Motor neuron (in vitro differentiated cells): ENCODE data around the gene HMGCLL1. TPM values are rescaled to one million over a fixed set of nuclear protein-coding genes. Genes with fewer than 3 reads are reported as not detected.
A peak's percentile ranks its signal among the peaks of the same experiment; 100 is the strongest.

ENCODE experiments used
- ATAC-seq, 8 experiments: fragments of 200-7000 bp; cut with Tn5 transposase; replicated peaks in 6 of 8; 2 replicates each; pipeline ENCODE4 v1.8.0; 2021; ENCODE audit warnings: mild to moderate bottlenecking in 8 of 8, moderate library complexity in 8 of 8
- H3K27ac ChIP-seq, 2 donors: fragments of 250-450 bp; sonication (Bioruptor Pico); 2 replicates each; pipeline ENCODE4 v1.9.0; 2021; ENCODE audit warnings: antibody characterized with exemption in 2 of 2, mild to moderate bottlenecking in 2 of 2, moderate library complexity in 1 of 2
- H3K4me1 ChIP-seq, 2 donors: fragments of 250-450 bp; sonication (Bioruptor Pico); replicated peaks in 1 of 2; 2 replicates each; pipeline ENCODE4 v1.6.1; 2021; ENCODE audit warnings: antibody characterized with exemption in 2 of 2, mild to moderate bottlenecking in 2 of 2, moderate library complexity in 1 of 2
- H3K4me3 ChIP-seq, 5 donors: fragments of 250-450 bp; sonication (Bioruptor Pico); 2 replicates each; pipeline ENCODE4 v1.9.0; 2021; ENCODE audit warnings: antibody characterized with exemption in 5 of 5, mild to moderate bottlenecking in 5 of 5, moderate library complexity in 4 of 5
- WGBS, 10 experiments: fragments of 450-650 bp; shearing (Covaris generic); methylation state at CpG; one replicate each; pipeline ENCODE4 v1.0.0; 2022; 5-methylcytosine and 5-hydroxymethylcytosine counted together
- in situ Hi-C, 9 experiments: fragments of 400-800 bp; cut with MboI; loops; one replicate each; pipeline ENCODE4 v1.15.0; 2021; ENCODE audit warnings: low sequenced_read_pairs in 9 of 9, low pct_unique_long_range_greater_than_20kb in 2 of 9; ENCODE audit not compliant: unreplicated experiment in 9 of 9
- total RNA-seq, 8 experiments: library from RNA; unstranded; fragments of 300-600 nt; gene quantifications; 2 replicates each; pipeline versions ENCODE4 v1.2.3 to v1.2.4, GENCODE V29; 2022

The HMGCLL1 gene
- total RNA-seq, 8 experiments from 2014 or later: 0.10 to 19.1 (median 13.2) TPM; not detected in 1

DNA sequence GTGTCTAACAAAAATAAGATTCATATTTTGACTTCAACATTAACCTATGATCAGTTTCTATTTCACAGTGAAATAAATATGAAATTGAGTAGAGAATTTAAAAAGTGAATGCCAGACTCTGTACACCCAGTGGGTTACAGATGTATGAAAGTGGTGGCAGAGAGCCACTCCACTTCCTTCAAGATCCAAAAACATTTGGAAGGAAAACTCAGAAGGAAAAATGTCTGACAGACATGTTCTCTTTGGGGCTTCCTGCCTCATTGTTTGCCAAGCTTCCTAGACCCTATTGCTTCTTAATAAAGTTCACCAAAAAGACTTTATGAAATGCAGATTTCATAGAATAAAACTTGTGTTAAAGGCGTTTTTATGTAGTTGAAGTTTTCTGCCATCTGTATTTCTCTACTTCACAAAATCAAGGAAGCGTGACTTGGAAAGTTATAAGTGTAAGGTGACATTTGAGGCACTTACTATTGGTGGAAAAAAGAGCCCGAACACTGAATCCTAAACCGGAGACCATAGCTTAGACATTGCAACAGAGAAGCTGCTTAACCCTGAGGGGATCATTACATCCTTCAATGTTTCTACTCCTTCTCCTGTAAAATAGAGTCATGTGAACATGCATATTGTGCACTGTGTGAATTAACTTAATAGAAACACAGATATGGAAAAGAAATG lies 12.8 kb downstream of the HMGCLL1 start:
- in situ Hi-C loops: no loop called here
- H3K4me3 ChIP-seq: no peak overlapping the region
- WGBS, 10 experiments: 13 to 91% (median 77%) methylated on average over 1 to 4 of the region's 4 CpGs

DNA sequence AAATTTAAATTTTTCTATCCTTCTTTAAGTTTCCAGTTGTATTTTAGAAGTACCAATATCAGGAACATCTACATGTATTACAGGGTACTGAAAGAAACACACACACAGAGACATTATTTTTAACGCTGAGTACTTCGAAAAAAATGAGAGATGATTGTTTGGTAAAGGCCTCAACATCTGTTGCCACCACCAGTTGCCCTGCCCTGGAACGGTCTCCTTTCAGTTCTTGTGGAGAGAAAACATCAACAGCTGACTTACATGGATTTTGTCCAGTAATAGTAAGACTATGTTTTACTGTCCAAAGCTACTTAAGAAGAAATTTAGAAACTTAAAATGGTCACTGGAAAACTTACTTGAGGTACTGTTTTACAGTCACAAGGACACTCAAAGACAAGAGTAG lies 16.7 kb downstream of the HMGCLL1 start:
- in situ Hi-C loops: no loop called here
- ATAC-seq: no peak
- 7 to 100% (median 95%) methylated on average over 3 of the region's 3 CpGs; no CpG with 5 or more reads in 2 of the 10 experiments for WGBS, 10 experiments
- Histone ChIP-seq H3K4me3 (no peak overlapping the region), H3K4me1 (no peaks in the 10 kb centered on the region), H3K27ac (no peak overlapping the region)

More for the DNA sequence above, 12.8 kb downstream of the HMGCLL1 start:
- ATAC-seq: no peak
- no peak overlapping the region for H3K27ac ChIP-seq
- no peaks in the 10 kb centered on the region for H3K4me1 ChIP-seq

DNA sequence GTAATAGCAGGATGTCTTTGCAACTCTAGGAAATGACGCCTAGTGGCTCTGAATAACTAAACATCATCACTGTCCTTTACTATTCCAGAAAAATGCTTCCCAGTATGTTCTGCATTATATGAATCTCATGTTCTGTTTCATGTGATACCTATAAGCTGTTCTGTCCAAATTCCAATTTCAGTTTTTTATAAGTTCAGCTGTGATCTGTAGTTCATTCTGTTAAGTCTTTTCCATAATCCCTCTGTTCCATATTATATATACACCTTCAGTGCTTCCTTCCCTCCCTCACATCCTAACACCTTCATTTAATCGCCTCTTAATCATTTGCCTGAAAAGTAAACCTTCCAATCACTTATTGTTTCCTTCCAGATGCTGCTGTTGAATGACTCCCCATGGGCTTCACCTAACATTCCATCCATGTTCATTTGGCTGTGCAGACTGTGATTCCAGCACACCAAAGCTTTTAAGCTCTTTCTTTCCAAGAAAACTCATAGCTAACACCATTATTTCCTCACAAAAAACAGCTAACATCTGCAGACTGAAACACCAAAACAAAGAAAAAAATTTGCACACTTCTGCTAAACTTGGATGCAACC lies 18.6 kb downstream of the HMGCLL1 start:
- no peak overlapping the region for H3K27ac ChIP-seq
- 0 to 94% (median 85%) methylated on average over 1 to 2 of the region's 2 CpGs for WGBS, 10 experiments
- no peak for ATAC-seq
- H3K4me3 ChIP-seq: no peak overlapping the region
- in situ Hi-C loops: no loop called here
- H3K4me1 ChIP-seq: no peaks in the 10 kb centered on the region

DNA sequence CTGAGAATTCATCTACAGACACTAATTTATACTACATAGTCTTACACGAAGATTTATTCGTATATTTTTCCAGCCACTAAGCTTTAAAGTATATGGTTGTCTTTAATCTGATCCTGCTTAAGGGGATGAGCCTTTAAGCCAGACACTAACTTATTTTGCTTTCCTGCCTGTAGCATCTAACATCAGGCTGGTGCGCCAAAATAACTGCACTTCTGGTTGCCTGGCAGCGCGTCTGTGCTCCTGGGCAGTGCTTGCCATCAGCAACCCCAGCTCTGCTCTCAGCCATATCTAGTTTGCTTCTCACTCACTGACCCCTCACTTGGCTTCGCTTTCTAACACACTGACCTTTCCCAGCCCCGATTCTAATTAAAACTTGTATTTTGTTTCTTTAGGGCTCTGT lies 21.8 kb downstream of the HMGCLL1 start:
- no peak overlapping the region for H3K27ac ChIP-seq
- peak in 1 of 8 experiments; percentile 66 for ATAC-seq
- no peak overlapping the region for H3K4me3 ChIP-seq
- in situ Hi-C loops: no loop called here
- 22 to 100% (median 81%) methylated on average over 1 to 5 of the region's 7 CpGs; no CpG with 5 or more reads in 1 of the 10 experiments for WGBS, 10 experiments
- H3K4me1 ChIP-seq: no peaks in the 10 kb centered on the region

DNA sequence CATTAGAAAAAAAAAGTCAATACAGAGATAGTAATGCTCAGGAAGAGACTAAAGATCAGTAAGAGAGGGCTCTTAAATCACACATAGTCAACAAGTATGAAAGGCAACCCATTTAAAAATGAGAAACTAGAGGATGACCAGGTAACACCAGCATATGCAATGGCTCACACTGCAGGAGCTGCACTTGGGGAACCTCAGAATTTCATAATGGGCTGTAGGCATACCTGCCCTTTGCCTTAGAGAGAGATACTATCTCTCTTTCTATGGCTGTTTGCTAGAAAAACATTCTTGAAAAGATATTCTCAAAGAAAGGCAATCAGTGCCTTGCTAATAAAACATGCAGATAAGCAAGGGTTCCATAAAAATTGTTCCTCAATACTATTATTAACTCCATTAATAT lies 33.2 kb downstream of the HMGCLL1 start:
- H3K4me3 ChIP-seq: no peak overlapping the region
- no peak for ATAC-seq
- in situ Hi-C loops: no loop called here

DNA sequence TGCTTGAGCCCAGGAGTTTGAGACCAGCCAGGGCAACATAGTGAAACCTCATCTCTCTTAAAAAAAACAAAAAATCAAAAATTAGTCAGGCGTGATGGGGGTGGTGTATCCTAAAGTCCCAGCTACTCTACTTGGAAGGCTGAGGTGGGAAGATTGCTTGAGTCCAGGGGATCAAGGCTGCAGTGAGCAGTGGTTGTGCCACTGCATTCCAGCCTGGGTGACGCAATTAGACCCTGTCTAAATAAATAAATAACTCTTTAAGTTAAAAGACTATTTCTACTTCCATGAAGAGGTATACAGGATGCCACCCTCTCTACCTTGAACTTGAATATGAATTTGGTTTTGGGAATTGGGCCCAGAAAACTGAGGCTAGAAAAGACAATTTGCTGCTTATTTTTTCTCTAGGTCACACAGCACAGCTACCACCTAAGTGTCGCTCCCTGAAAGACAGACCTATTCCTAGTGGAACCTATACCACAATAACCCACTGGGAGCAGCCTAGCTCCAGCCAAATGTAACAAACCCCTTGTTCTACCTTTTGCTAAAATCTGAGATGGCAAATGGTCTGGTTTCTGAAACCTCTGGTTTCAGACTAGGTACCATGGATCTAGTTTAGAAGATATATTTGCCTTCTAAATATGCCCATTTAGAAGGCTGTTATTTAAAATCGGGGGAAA lies 35.2 kb downstream of the HMGCLL1 start:
- no peak for ATAC-seq
- Histone ChIP-seq H3K27ac (no peak overlapping the region), H3K4me3 (no peak overlapping the region), H3K4me1 (no peaks in the 10 kb centered on the region)
- WGBS, 10 experiments: 45 to 100% (median 87%) methylated on average over 1 to 3 of the region's 4 CpGs; no CpG with 5 or more reads in 1 of the 10 experiments
- in situ Hi-C loops: no loop called here

More for the DNA sequence above, 33.2 kb downstream of the HMGCLL1 start:
- H3K4me1 ChIP-seq: no peaks in the 10 kb centered on the region
- H3K27ac ChIP-seq: no peak overlapping the region

DNA sequence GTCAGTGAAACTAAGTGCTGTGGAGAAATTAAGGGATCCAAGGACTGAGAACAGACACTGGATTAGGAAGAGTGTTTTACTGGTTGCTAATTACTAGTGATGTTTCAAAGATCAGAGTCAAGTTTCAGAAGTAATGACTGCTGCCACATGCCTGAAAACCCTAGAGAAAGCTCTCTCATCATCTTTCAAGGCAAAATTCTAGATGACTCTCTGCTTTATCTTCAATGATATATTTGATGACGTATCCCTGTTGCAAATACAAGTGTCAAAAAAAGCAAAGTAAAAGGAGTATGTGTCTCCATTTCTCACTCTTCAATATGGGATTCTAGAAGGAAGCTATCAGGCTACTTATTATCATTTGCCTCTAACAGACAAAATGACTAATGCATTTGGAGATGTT lies 38.0 kb downstream of the HMGCLL1 start:
- WGBS, 10 experiments: 0 to 100% (median 72%) methylated on average over 1 of the region's 1 CpG; no CpG with 5 or more reads in 2 of the 10 experiments
- no peak for ATAC-seq
- in situ Hi-C loops: no loop called here

DNA sequence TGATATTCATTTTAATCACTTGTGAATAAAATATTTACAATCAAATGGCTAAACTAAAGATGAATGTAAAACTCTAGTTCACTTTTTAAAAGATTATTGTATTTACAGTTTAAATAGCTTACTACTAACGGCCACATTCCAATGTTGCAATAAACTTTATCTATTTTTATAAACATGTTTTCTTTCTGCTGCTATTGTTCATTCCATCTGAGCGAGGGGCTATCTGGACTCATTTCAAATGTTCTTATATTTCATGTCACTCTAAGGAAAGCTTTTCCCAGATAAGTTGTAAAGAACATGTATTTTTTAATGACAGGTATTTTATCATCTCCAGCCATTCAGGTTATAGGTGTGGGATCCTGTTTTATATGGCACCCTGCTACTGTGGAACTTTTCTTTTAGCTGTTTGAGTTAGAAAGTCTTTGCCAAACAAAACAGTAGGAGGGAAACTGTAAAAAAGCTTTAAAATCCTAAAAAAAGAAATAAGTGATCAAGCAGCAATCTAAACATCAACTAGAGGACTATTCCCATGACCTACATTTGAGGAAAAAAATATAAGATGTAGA lies 42.5 kb downstream of the HMGCLL1 start:
- Histone ChIP-seq H3K4me1 (no peaks in the 10 kb centered on the region), H3K27ac (no peak overlapping the region), H3K4me3 (no peak overlapping the region)
- in situ Hi-C loops: no loop called here
- ATAC-seq: no peak
- WGBS, 10 experiments: 5 to 81% (median 65%) methylated on average over 1 to 2 of the region's 2 CpGs

More for the DNA sequence above, 38.0 kb downstream of the HMGCLL1 start:
- Histone ChIP-seq H3K27ac (no peak overlapping the region), H3K4me1 (no peaks in the 10 kb centered on the region), H3K4me3 (no peak overlapping the region)

DNA sequence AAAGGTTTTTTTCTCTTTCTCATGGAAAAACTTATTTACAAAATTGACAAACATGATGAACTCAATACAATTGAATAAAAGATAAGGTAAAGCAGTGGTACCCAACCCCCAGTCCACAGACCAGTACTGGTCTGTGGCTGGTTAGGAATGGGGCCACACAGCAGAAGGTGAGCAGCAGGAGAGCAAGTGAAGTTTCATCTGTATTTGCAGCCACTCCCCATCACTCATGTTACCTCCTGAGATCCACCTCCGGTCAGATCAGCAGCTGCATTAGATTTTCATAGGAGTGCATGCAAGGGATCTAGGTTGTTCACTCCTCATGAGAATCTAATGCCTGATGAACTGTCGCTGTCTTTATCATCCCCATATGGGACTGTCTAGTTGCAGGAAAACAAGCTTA lies 47.5 kb downstream of the HMGCLL1 start:
- in situ Hi-C loops: no loop called here
- 0 to 100% (median 65%) methylated on average over 1 to 2 of the region's 2 CpGs; no CpG with 5 or more reads in 2 of the 10 experiments for WGBS, 10 experiments
- Histone ChIP-seq H3K4me1 (no peaks in the 10 kb centered on the region), H3K4me3 (no peak overlapping the region), H3K27ac (no peak overlapping the region)
- ATAC-seq: no peak

DNA sequence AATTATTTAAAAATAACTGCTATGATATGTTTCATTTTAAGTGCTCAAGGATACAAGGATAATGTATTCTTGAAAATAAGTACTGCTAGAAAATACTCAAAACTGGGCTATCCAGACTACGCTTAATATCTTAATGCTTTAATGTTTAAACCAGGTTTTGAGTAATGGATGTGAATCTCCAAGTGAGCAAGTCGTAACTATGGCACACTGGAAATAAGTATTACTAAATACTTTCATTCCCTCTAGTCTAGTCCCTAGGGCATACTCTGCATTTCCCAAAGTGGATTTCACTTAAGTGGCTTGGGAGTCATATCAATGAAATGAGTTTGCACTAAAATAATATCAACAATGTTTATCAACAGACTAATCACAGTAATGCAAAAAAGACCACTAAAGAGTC lies 48.1 kb downstream of the HMGCLL1 start:
- Histone ChIP-seq H3K27ac (no peak overlapping the region), H3K4me1 (no peaks in the 10 kb centered on the region), H3K4me3 (no peak overlapping the region)
- in situ Hi-C loops: no loop called here
- no peak for ATAC-seq
- 67 to 100% (median 92%) methylated on average over 1 to 2 of the region's 2 CpGs; no CpG with 5 or more reads in 1 of the 10 experiments for WGBS, 10 experiments

DNA sequence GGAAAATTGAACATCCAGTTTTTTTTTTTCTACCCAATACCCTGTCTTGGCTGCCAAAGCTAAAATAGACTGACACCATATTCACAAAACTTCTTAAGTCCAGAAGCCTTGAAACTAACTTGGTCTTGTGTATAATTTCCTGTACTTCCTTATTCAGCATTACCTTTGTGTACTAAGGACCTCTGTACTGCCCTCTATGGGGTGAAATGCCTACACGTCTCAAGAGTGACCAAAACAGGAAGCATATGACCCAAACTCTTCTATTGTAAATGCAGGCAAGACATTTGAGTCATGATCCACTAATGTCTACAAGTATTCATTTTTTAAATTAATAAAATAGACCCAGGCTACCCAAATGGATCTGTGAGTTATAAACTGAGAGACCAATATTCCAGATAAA lies 50.4 kb downstream of the HMGCLL1 start:
- ATAC-seq: peak in 2 of 8 experiments; percentile 64 to 85
- H3K4me3 ChIP-seq: no peak overlapping the region
- no peak overlapping the region for H3K27ac ChIP-seq
- in situ Hi-C loops: no loop called here
- WGBS, 10 experiments: 40 to 89% (median 53%) methylated on average over 1 of the region's 1 CpG; no CpG with 5 or more reads in 6 of the 10 experiments
- no peaks in the 10 kb centered on the region for H3K4me1 ChIP-seq

DNA sequence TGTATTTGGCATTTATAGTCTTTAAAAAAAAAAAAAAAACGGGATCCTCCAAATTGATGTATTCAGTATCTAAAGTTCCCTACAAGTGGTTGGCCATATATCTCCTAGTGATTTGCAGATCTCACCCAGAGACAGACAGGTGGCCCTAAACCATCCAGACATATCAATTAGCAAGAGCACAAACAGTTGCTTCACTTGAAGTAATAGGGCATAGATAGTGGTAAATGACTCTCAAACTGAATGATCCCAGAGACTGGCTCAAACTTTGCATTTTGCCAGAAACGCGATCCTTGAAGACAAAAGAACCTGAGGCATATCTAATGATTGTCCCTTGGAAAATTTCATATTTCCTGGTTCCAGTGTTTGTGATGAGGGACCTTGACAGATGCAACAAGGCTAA lies 54.6 kb downstream of the HMGCLL1 start:
- Histone ChIP-seq H3K27ac (no peak overlapping the region), H3K4me1 (no peaks in the 10 kb centered on the region), H3K4me3 (no peak overlapping the region)
- no peak for ATAC-seq
- in situ Hi-C loops: no loop called here
- 29 to 97% (median 83%) methylated on average over 1 to 3 of the region's 3 CpGs; no CpG with 5 or more reads in 1 of the 10 experiments for WGBS, 10 experiments

DNA sequence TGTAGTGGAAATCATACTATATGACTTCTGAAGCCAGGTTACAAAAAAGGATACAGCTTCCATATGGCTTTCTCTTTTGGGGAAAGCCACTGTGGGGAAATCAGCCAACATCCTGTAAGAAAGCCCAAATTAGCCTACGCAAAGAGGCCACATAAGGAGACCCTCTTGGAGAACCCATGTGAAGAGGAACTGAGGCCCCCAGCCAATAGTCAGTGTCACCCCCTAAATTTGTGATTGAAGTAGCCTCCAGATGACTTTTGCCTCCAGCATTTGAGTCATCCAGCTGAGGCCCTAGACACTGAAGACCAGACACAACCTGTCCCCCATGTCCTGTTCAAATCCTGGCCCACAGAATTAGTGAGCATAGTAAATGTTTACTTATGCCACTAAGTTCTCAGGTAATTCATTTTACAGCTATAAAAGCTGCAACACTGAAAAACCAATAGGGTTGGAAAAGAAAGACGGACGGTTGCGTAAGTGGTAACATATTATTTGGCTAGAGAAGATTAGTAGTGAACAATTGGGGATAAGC lies 60.4 kb downstream of the HMGCLL1 start:
- WGBS, 10 experiments: 0 to 100% (median 94%) methylated on average over 1 to 4 of the region's 4 CpGs
- Histone ChIP-seq H3K4me3 (no peak overlapping the region), H3K27ac (no peak overlapping the region), H3K4me1 (no peaks in the 10 kb centered on the region)
- in situ Hi-C loops: no loop called here
- ATAC-seq: no peak
